DMS53 treated with DMSO at 0.1 percent for 48 hours (cell line): ENCODE results near the gene ACTR3.

Source experiments
- DNase-seq: peaks from one replicate; lab custom pipeline; 2025; ENCODE audit not compliant: unreplicated experiment; lab: John Stamatoyannopoulos, UW

The ACTR3 gene

DNA sequence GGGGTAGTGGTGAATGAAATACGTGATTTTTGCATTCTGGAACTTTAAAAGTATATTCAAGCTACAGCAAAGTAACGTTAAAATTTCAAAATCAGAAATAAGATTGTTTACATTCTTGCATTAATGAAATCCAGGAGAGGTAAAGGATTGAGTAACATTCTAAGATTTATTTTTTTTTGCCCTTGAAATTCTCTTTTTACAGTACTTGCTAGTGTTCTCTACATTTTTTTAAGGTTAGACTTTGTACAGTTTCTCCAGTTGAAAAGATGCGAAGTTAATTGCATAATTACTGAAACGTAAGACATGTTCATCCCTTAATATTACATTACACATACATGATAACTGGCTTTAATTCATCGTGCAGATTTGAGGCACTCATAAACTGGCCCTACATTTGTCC, 74.5 kb downstream of the ACTR3 start:
- DNase-seq: no peak

DNA sequence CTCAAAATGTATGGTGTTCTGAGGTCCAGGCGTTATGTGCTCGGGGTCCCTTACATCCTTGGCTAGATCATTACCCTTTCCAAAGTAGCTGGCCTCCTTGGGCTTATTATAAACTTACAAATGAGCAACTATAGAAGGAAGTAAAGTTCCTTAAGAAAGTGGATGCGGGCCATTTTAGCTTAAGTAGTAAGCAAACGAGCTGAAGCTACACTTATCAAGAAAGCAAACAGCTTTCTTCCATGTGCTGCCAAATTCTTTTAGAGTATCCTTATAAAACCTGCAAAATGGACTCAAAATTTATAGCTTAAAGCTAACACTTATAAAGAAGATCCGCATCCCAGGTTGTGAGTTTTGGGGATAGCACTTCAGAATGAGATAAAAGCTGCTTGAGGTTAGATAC, 75.3 kb downstream of the ACTR3 start:
- DNase-seq: no peak

DNA sequence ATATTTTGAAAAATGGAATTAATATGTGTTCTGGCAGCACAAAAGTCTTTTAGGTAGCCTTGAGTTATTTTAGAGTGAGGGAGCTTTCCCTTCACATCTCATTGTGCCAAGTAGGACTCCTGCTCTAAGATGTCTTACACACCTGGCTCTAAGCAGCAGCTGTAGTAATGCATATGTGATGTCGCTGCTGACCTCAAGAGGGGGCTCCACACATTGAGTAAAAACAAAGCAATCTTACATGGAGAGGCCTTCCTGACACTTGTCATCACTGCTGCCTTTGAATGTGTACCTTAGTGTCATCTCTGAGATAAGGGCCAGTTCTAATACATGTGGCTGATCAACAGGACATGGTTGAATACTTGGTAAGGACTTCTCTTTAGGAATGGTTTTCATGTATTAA, 75.8 kb downstream of the ACTR3 start:
- DNase-seq: peak; percentile 79

DNA sequence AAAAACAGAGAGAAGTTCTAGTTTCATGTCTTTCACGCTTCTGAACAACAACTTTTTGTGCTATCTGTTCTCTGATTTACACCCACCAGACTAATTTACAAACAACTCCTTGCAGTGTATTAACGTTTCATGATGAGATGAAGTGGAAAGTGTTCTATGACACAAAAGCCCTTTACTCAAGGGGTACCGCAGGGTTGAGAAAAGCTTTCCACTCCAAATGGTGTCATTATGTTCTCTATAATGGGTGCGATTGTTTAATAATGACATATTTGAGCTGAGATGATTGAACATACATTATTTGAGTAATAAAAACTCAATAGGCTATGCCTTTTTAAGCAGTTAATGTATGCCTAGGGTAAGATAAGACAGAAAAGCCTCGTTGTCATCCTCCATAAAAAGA, 76.3 kb downstream of the ACTR3 start:
- DNase-seq: no peak

GRCh38 chr2:113966832-113967231, 76.9 kb downstream of the ACTR3 start:
- DNase-seq: no peak

- no peak for DNase-seq
These were observed 77.4 kb downstream of the ACTR3 start for GRCh38 chr2:113967272-113967671.

DNA sequence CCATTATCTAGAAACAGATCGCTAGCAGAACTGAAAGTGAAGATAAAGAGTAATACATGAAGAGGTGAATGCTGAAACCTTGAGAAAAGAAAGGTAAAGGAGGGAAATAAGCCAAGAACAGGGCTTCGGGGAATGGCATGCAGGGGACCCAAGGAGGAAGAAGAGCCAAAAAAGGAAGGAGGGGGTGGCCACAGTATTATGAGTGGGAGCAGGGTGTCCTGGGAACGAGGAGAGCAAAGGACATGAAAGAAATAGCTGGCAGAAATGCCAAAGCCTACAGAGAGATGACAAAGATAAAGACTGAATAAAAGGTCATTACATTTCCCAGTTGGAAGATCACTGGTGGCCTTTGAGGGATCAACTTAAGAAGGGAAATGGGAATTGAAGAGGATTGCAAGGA, 82.9 kb downstream of the ACTR3 start:
- no peak for DNase-seq

DNA sequence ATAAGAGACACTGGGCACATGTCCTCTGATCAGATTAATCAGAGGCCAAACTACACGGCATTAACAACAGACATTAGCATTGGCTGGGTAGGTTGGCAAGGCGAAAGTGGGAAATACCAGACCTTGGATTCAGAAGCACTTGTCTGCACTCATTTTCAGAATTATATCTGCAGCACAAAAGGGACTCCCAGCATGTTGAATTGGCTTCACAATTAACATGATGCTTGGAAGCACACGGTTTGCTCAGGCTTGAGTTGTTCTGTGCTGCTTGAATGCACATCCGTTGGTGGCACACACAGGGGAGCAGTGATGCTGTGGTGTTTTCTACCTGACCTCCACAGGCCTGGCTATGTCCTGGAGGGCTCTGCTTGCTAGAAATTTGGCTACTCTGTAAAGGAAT, 83.9 kb downstream of the ACTR3 start:
- no peak for DNase-seq

- no peak for DNase-seq
These were observed 84.8 kb downstream of the ACTR3 start for GRCh38 chr2:113974727-113975126.

GRCh38 chr2:113976277-113976928, 86.5 kb downstream of the ACTR3 start:
- DNase-seq: no peak

GRCh38 chr2:113977060-113977659, 87.3 kb downstream of the ACTR3 start:
- DNase-seq: no peak

DNA sequence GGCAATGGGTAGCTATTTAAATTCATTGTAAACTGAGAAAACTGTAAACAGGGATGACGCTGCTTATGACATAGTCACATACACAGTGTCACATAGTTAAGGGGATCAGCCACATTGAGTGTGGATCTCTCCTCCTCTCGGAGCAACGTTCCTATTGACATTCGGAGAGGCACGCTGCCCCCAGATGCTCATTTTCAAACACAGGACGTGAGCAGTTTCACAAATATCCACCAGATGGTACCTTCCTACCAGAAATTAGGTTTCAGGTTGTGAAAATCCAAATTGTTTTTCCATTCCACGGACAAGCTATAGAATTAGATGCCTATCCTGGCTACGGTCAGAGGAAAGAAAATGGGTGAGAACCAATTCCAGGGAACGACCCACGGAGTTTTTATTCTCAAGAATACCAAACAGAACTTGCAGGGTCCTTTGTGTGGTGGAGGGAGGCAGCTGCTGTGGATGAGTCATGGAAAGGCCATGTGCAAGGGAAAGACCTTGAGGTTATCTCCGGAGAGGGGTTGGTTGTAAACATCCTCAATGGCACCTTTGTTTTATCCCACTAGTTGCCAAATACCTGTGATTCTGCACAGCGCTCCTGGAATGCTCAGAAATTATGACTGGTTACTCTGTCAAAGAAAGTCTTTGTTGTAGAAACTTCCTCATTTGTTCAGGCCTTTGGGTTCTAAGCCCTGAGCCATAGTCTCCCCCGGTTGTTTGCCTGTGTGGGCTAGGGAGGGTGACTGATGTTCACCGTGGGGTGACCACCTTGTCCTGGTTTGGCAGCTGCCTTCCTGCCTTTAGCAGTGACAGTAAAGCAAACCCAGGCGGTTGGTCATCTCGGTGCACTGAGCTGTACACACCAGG, 88.0 kb downstream of the ACTR3 start:
- DNase-seq: peak; percentile 88

DNA sequence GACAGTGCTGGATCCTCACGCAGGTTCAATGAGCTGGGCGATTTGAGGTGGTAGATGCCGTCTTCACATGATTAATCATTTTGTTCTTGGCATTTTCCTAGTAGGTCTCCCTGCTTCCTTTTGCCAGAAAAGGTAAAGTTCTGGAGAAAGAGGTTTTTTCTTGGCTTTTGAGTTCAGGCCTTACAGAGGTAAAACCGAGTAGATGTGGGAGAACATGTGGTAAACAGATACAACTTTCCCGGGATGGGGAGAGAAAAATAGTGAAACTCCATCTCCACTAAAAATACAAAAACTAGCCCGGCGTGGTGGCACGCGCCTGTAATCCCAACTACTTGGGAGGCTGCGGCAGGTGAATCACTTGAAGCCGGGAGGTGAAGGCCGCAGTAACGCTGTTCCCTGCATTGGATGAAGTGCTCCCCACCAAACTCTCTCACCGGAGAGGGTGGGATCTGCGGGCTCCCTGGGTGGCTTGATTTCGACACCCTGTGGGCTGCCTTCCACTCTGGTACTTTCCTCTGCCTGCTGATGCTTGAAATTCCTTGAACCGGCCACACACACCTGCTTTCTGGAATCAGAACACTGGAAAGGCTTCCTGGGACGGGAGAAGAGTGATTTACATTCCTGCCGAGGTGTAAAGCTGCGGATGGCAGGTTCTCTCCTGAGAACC, 88.8 kb downstream of the ACTR3 start:
- DNase-seq: no peak

- no peak for DNase-seq
These were observed 89.6 kb downstream of the ACTR3 start for GRCh38 chr2:113979191-113980128.

DNA sequence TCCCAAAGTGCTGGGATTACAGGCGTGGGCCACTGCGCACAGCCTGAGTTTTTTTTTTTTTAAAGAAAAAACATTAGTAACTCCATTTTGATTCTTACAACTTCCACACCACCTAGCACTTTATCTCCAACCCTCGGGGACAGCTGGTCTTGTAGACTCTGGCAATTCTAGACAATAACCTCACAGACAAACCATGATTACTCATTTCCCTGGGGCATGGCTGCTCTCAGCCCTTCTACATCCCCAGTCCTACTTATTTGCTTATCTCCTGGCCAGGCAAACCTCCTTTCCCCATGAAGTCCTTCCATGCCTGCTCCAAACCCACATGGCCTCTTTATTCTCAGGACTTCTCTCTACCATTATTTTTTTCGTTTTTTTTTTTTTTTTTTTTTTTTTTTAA, 91.1 kb downstream of the ACTR3 start:
- DNase-seq: no peak

DNA sequence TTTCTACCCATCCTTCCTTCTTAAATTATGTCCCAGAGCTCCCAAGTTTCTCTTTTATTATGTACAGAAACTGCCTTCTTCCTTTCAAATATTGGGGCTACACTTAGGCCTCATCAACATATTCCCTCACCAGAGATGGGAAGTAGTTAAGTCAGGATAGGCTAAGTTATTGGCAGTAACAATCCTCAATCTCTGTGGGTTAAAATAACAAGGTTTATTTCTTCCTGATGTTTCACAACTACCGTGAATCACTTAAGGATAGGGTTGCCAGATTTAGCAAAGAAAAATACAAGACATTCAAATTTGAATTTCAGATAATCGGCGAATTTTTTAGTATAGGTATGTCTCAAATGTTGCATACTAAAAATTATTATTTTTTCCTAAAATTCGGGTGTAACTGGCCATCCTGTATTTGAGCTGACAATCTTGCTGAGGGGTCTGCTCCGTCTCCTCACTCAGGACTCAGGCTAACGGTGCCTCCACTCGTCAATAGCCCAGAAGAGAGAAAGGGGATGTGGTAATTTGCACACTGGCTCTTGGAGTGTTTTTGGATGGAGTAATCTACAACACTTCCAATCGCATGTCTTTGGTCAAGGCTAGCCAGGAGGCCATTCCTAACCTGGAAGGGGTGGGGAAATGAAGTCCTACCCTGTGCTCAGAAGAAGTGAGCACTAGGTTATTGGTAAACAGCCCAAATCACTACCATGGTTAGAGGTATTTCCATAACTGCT, 91.7 kb downstream of the ACTR3 start:
- DNase-seq: no peak

DNA sequence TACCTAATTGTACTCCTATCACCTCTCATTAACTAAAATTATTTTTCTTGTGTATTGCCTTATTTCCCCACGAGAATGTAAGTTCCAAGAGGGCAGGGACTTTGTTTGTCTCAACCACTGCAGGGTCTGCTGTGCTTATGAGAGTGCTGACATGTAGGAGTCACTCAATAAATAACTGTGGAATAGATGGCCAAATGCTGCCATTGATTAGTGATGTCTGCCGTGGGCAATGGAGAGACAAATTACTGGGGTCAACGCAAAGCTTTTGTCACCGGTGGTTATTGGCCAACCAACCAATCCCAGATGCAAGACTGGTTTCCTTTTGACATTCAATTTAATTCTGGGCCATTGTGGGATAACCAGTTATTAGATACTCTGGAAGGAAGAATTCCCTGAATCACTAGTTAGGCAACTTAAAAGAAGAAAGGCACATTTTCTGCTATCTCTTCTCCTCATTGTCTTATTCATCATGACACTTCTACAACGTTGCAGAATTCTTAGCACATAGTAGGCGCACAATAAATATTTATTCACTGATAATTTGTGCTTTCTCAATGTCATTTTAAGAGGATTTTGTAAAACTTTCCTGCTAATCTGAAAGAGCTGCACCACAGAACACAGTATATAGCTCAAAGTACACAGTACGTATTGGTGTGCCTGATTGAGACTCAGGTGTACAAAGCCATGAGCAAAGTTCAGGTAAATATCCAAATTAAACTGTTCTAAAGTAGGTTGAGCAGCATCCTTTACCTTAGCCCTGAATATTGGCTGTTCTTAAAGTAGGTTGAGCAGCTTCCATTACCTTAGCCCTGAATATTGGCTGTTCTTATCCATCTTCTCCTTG, 95.9 kb downstream of the ACTR3 start:
- no peak for DNase-seq

DNA sequence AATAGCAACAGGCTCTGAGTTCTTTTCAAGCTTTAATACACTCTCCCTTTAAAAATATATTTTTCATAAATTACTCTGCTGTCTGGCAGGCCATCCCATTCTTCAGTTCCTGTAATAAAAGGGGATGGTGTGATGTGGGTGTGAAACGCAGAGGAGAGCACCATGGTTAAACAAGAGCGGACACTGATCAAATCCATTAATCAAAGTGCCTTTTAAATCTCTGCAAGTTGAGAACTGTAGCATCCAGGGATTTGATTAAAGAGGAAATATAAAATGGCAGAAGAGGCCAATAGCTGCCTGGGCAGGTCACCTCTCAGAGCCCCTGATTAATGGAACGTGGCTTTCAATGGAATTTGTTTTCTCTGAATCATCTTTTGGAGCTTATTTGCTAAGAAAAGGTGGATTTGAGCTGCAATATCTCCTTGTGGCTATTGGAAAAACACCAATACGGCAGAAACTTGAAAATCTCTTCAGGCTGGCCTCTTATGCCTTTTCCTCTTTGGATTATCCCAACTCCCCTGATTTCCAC, 96.9 kb downstream of the ACTR3 start:
- DNase-seq: no peak

GRCh38 chr2:113992090-113992489, 102.2 kb downstream of the ACTR3 start:
- DNase-seq: no peak
